SK-N-SH (cell line): ENCODE results near the gene PDYN. TPM values are rescaled to one million over a fixed set of nuclear protein-coding genes. Genes with fewer than 3 reads are reported as not detected.

Experiments
- CTCF ChIA-PET: fragments of 300-600, 350-600 bp; formaldehyde crosslinking; extraction: SDS; loops from one replicate; lab custom pipeline; 2021; lab: Yijun Ruan, JAX
- POLR2A ChIA-PET: fragments of 350-600 bp; sonication (Branson Sonifier 250); formaldehyde crosslinking; extraction: SDS; loops from one replicate; lab custom pipeline; 2020; ENCODE audit warnings: antibody characterized with exemption, inconsistent platforms; lab: Yijun Ruan, JAX
- DNase-seq: peaks from one replicate; pipeline ENCODE4 v3.0.0; 2012
- H2AFZ ChIP-seq: fragments of 200-600 bp; sonication (generic); 2 replicates; pipeline ENCODE4 v1.8.1; 2016; ENCODE audit warnings: antibody characterized with exemption, mild to moderate bottlenecking, low read depth
- H3F3A ChIP-seq: fragments of 200-600 bp; sonication (generic); replicated peaks from 2 replicates; pipeline ENCODE3; 2016; ENCODE audit warnings: antibody characterized with exemption, mild to moderate bottlenecking; ENCODE audit not compliant: insufficient read depth
- H3K27ac ChIP-seq, 2 experiments: fragments of 200-500 bp in 1 of 2; fragments of 200-600 bp in 1 of 2; sonication (Bioruptor generic) in 1 of 2; sonication (generic), shearing (Covaris generic) in 1 of 2; 2 replicates each; pipeline versions ENCODE4 v1.5.1 to v1.6.1; 2014 to 2016; ENCODE audit warnings: low read depth in 2 of 2, inconsistent platforms in 1 of 2, low read length in 1 of 2, mild to moderate bottlenecking in 1 of 2, mixed read lengths in 1 of 2
- H3K27me3 ChIP-seq: fragments of 200-600 bp; sonication (generic), shearing (Covaris generic); 2 replicates; pipeline ENCODE4 v1.6.1; 2016; ENCODE audit warnings: mixed run types; ENCODE audit not compliant: insufficient read depth
- H3K36me3 ChIP-seq, 2 experiments: fragments of 200-500 bp in 1 of 2; fragments of 200-600 bp in 1 of 2; sonication (Bioruptor generic) in 1 of 2; sonication (generic) in 1 of 2; replicated peaks in 1 of 2; 2 replicates each; pipeline versions ENCODE3 to v1.5.1; 2014 to 2016; ENCODE audit warnings: low read length in 1 of 2, mild to moderate bottlenecking in 1 of 2; ENCODE audit not compliant: insufficient read depth in 2 of 2, control insufficient read depth in 1 of 2
- H3K4me1 ChIP-seq, 2 experiments: fragments of 200-500 bp in 1 of 2; fragments of 200-600 bp in 1 of 2; sonication (Bioruptor generic) in 1 of 2; sonication (generic), shearing (Covaris generic) in 1 of 2; 2 replicates each; pipeline versions ENCODE4 v1.5.1 to v1.6.1; 2014 to 2016; ENCODE audit warnings: low read depth in 1 of 2, low read length in 1 of 2, mixed run types in 1 of 2; ENCODE audit not compliant: insufficient read depth in 2 of 2, control insufficient read depth in 1 of 2
- H3K4me2 ChIP-seq: fragments of 200-600 bp; sonication (generic), shearing (Covaris generic); 2 replicates; pipeline ENCODE4 v1.6.1; 2017; ENCODE audit warnings: mixed run types
- H3K4me3 ChIP-seq, 2 experiments: fragments of 200-500 bp in 1 of 2; fragments of 200-600 bp in 1 of 2; sonication (Bioruptor generic) in 1 of 2; sonication (generic), shearing (Covaris generic) in 1 of 2; 2 replicates each; pipeline versions ENCODE4 v1.5.1 to v1.8.1; 2014 to 2016; ENCODE audit warnings: low read depth in 2 of 2, inconsistent platforms in 1 of 2, low read length in 1 of 2, mild to moderate bottlenecking in 1 of 2, mixed read lengths in 1 of 2, moderate library complexity in 1 of 2
- H3K79me2 ChIP-seq: fragments of 200-600 bp; sonication (generic); 2 replicates; pipeline ENCODE4 v1.8.1; 2017; ENCODE audit warnings: mild to moderate bottlenecking; ENCODE audit not compliant: insufficient read depth
- H3K9ac ChIP-seq: fragments of 200-600 bp; sonication (generic); 2 replicates; pipeline ENCODE4 v1.6.1; 2017; ENCODE audit warnings: mixed run types
- H3K9me2 ChIP-seq: fragments of 200-600 bp; sonication (generic); 2 replicates; pipeline ENCODE4 v1.6.1; 2017; ENCODE audit warnings: mixed run types
- H3K9me3 ChIP-seq: fragments of 200-600 bp; sonication (generic); 2 replicates; pipeline ENCODE4 v1.6.1; 2017; ENCODE audit warnings: mixed run types, mild to moderate bottlenecking, moderate library complexity
- H4K20me1 ChIP-seq: fragments of 200-600 bp; sonication (generic); 2 replicates; pipeline ENCODE4 v1.6.1; 2017; ENCODE audit warnings: mild to moderate bottlenecking, mixed run types; ENCODE audit not compliant: insufficient read depth
- ELF1 ChIP-seq: IDR thresholded peaks from 2 replicates; pipeline ENCODE4 v1.4.0; 2012
- EP300 ChIP-seq, 2 experiments: IDR thresholded peaks; 2 replicates each; pipeline versions ENCODE4 v1.4.0 to v1.6.1; 2012; ENCODE audit warnings: borderline replicate concordance in 1 of 2, low read depth in 1 of 2, low read length in 1 of 2
- EZH2phosphoT487 ChIP-seq: fragments of 200-600 bp; sonication (generic); IDR thresholded peaks from 2 replicates; pipeline ENCODE4 v1.6.1; 2017; ENCODE audit warnings: low read depth, mixed run types, mild to moderate bottlenecking, antibody characterized with exemption, moderate library complexity, borderline replicate concordance
- FOSL2 ChIP-seq: IDR thresholded peaks from 2 replicates; pipeline ENCODE4 v1.4.0; 2012; ENCODE audit warnings: low read depth, mild to moderate bottlenecking, moderate library complexity, borderline replicate concordance
- GABPA ChIP-seq: IDR thresholded peaks from 2 replicates; pipeline ENCODE4 v1.4.0; 2012; ENCODE audit warnings: low read depth, mild to moderate bottlenecking
- GATA2 ChIP-seq: sonication (generic); formaldehyde crosslinking; IDR thresholded peaks from 2 replicates; pipeline ENCODE4 v1.5.0; 2020; ENCODE audit warnings: mild to moderate bottlenecking, missing genetic modification reagents
- JUND ChIP-seq: IDR thresholded peaks from 2 replicates; pipeline ENCODE4 v1.4.0; 2012
- MEF2A ChIP-seq: IDR thresholded peaks from 2 replicates; pipeline ENCODE4 v1.4.0; 2012; ENCODE audit warnings: low read depth, borderline replicate concordance
- MXI1 ChIP-seq: IDR thresholded peaks from 2 replicates; pipeline ENCODE4 v1.6.1; 2012; ENCODE audit warnings: mild to moderate bottlenecking, low read depth, low read length, improper control_type of control experiment
- NFIC ChIP-seq: IDR thresholded peaks from 2 replicates; pipeline ENCODE4 v1.4.0; 2012; ENCODE audit warnings: borderline replicate concordance
- NRF1 ChIP-seq: IDR thresholded peaks from 2 replicates; pipeline ENCODE4 v1.6.1; 2012; ENCODE audit warnings: low read depth, mild to moderate bottlenecking, low read length
- POLR2AphosphoS5 ChIP-seq: IDR thresholded peaks from 2 replicates; pipeline ENCODE4 v1.6.1; 2012; ENCODE audit warnings: low read depth, low read length
- RAD21 ChIP-seq: IDR thresholded peaks from 2 replicates; pipeline ENCODE4 v1.6.1; 2012; ENCODE audit warnings: mild to moderate bottlenecking, low read length
- RCOR1 ChIP-seq: fragments of 150-350 bp; IDR thresholded peaks from 2 replicates; pipeline ENCODE4 v1.6.1; 2017; ENCODE audit warnings: antibody characterized with exemption, low read length
- RFX5 ChIP-seq: IDR thresholded peaks from 2 replicates; pipeline ENCODE4 v1.6.1; 2012; ENCODE audit warnings: mild to moderate bottlenecking, improper control_type of control experiment, low read length
- SIN3A ChIP-seq: IDR thresholded peaks from 2 replicates; pipeline ENCODE4 v1.6.1; 2012; ENCODE audit warnings: low read depth, mild to moderate bottlenecking, low read length, moderate library complexity, borderline replicate concordance
- TAF1 ChIP-seq: IDR thresholded peaks from 2 replicates; pipeline ENCODE4 v1.6.1; 2012; ENCODE audit warnings: low read depth, mild to moderate bottlenecking, low read length, moderate library complexity, borderline replicate concordance
- TCF12 ChIP-seq: IDR thresholded peaks from 2 replicates; pipeline ENCODE4 v1.4.0; 2012
- USF1 ChIP-seq: IDR thresholded peaks from 2 replicates; pipeline ENCODE4 v1.4.0; 2012; ENCODE audit warnings: low read depth, borderline replicate concordance
- YY1 ChIP-seq: IDR thresholded peaks from 2 replicates; pipeline ENCODE4 v1.4.0; 2012; ENCODE audit warnings: low read depth, mild to moderate bottlenecking
- WGBS: methylation state at CpG from one replicate; pipeline ENCODE4 v1.1.6; 2017; ENCODE audit warnings: low lambda C conversion rate; 5-methylcytosine and 5-hydroxymethylcytosine counted together
- polyA plus RNA-seq, 3 experiments: library from polyadenylated mRNA; depleted of rRNA; stranded (reverse); fragments of >200 nt; gene quantifications; 2 replicates each; pipeline ENCODE4 v1.2.3, GENCODE V29; 2012
- TF ChIP-seq, protein P1 (sequence below): IDR thresholded peaks from 2 replicates; pipeline ENCODE4 v1.4.0; 2012; ENCODE audit warnings: low read depth, borderline replicate concordance
- TF ChIP-seq, protein P2 (sequence below): fragments of 150-350 bp; IDR thresholded peaks from 2 replicates; pipeline ENCODE4 v1.6.1; 2016; ENCODE audit warnings: mild to moderate bottlenecking, low read depth, low read length
- TF ChIP-seq, protein P3 (sequence below): IDR thresholded peaks from 2 replicates; pipeline ENCODE4 v1.4.0; 2012; ENCODE audit warnings: low read depth

Gene PDYN
- polyA plus RNA-seq, 1 of the 3 experiments (the other 2 are of a cell fraction): not detected

GRCh38 chr20:2023151-2023550, 29.3 kb upstream of the PDYN start:
- no peaks in the 10 kb centered on the region for H4K20me1 ChIP-seq
- no peak overlapping the region for H3K9ac ChIP-seq
- H2AFZ ChIP-seq: no peak overlapping the region
- WGBS: 1% methylated on average over 4 of the region's 4 CpGs
- H3K79me2 ChIP-seq: no peaks in the 10 kb centered on the region
- H3K27me3 ChIP-seq: no peaks in the 10 kb centered on the region; the same call in 1 of the 2 replicates
- H3K9me3 ChIP-seq: no peaks in the 10 kb centered on the region
- no peak overlapping the region for H3K27ac ChIP-seq
- no peak for TF ChIP-seq TCF12
- TF ChIP-seq, protein P1, sequence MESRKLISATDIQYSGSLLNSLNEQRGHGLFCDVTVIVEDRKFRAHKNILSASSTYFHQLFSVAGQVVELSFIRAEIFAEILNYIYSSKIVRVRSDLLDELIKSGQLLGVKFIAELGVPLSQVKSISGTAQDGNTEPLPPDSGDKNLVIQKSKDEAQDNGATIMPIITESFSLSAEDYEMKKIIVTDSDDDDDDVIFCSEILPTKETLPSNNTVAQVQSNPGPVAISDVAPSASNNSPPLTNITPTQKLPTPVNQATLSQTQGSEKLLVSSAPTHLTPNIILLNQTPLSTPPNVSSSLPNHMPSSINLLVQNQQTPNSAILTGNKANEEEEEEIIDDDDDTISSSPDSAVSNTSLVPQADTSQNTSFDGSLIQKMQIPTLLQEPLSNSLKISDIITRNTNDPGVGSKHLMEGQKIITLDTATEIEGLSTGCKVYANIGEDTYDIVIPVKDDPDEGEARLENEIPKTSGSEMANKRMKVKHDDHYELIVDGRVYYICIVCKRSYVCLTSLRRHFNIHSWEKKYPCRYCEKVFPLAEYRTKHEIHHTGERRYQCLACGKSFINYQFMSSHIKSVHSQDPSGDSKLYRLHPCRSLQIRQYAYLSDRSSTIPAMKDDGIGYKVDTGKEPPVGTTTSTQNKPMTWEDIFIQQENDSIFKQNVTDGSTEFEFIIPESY: no peak
- TF ChIP-seq RFX5: no peak
- TF ChIP-seq FOSL2: no peak
- TF ChIP-seq MXI1: no peak
- no peak for TF ChIP-seq POLR2AphosphoS5
- no peak for TF ChIP-seq EZH2phosphoT487
- no peak for TF ChIP-seq NFIC
- no peak for TF ChIP-seq TAF1
- TF ChIP-seq YY1: no peak
- no peak for TF ChIP-seq ELF1
- TF ChIP-seq RCOR1: no peak
- no peak for TF ChIP-seq GABPA
- TF ChIP-seq EP300 (IDR thresholded peaks at IDR 0.05; ENCODE audit: borderline replicate concordance in 1 of 2, low read depth in 1 of 2, low read length in 1 of 2): no peak
- TF ChIP-seq MEF2A: no peak
- DNase-seq: no peak
- CTCF ChIA-PET: interaction anchor here (1.1 to 5.5 kb wide), 2 partner anchors 15 to 23 kb away, joined by 3 to 37 read pairs; no protein-coding TSS in a partner anchor
- H3K4me3 ChIP-seq: no peak overlapping the region
- H3F3A ChIP-seq: no peaks in the 10 kb centered on the region
- POLR2A ChIA-PET: no interaction called here
- H3K4me1 ChIP-seq: no peaks in the 10 kb centered on the region
- no peak overlapping the region for H3K4me2 ChIP-seq
- no peaks in the 10 kb centered on the region for H3K36me3 ChIP-seq
- H3K9me2 ChIP-seq: no peaks in the 10 kb centered on the region

DNA sequence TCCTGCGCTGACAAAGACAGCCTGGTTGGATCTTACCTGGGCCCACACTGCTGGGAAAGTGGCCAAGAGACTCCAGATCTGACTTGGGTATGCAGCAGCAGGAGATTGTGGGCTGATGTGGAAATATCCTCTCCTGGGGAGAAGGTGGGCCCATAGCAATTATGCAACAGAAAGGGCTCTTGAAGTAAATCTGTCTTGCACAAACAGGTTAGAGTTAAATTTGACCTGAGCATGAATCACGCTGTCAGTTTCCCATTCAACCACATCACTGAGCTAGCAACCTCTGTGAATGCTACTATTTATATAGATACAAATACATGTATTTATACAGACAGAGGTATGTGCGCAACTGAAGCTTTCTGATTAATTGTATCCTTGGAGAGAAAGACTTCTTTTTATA, 28.3 kb upstream of the PDYN start:
- H3K27me3 ChIP-seq: no peaks in the 10 kb centered on the region; the same call in 1 of the 2 replicates
- no peaks in the 10 kb centered on the region for H3K9me2 ChIP-seq
- no peaks in the 10 kb centered on the region for H3F3A ChIP-seq
- H3K36me3 ChIP-seq: no peaks in the 10 kb centered on the region
- H3K4me3 ChIP-seq: no peak overlapping the region
- H3K9ac ChIP-seq: no peak overlapping the region
- H3K79me2 ChIP-seq: no peaks in the 10 kb centered on the region
- TF ChIP-seq SIN3A (no peak), ELF1 (no peak), NRF1 (no peak), JUND (no peak), MEF2A (no peak), GATA2 (no peak), YY1 (no peak), USF1 (no peak), RAD21 (no peak), EP300 (IDR thresholded peaks at IDR 0.05; ENCODE audit: borderline replicate concordance in 1 of 2, low read depth in 1 of 2, low read length in 1 of 2) (no peak)
- TF ChIP-seq, protein P2, sequence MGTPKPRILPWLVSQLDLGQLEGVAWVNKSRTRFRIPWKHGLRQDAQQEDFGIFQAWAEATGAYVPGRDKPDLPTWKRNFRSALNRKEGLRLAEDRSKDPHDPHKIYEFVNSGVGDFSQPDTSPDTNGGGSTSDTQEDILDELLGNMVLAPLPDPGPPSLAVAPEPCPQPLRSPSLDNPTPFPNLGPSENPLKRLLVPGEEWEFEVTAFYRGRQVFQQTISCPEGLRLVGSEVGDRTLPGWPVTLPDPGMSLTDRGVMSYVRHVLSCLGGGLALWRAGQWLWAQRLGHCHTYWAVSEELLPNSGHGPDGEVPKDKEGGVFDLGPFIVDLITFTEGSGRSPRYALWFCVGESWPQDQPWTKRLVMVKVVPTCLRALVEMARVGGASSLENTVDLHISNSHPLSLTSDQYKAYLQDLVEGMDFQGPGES: no peak
- TF ChIP-seq, protein P3, sequence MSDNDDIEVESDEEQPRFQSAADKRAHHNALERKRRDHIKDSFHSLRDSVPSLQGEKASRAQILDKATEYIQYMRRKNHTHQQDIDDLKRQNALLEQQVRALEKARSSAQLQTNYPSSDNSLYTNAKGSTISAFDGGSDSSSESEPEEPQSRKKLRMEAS: no peak
- ChIA-PET CTCF (interaction anchor here (1.5 to 5.5 kb wide), 2 partner anchors 14 to 71 kb away, joined by 3 to 37 read pairs; no protein-coding TSS in a partner anchor), POLR2A (no interaction called here)
- WGBS: 21% methylated on average over 3 of the region's 3 CpGs
- no peak overlapping the region for H2AFZ ChIP-seq
- H3K9me3 ChIP-seq: no peaks in the 10 kb centered on the region
- no peaks in the 10 kb centered on the region for H4K20me1 ChIP-seq
- DNase-seq: no peak
- no peaks in the 10 kb centered on the region for H3K4me1 ChIP-seq
- no peak overlapping the region for H3K27ac ChIP-seq
- no peak overlapping the region for H3K4me2 ChIP-seq
